Keratinocyte (primary cell): Measurements from ENCODE around the gene DSCAM.

Experiments used
- CTCF ChIP-seq, 3 experiments: IDR thresholded peaks in 1 of 3; conservative IDR thresholded peaks in 1 of 3; optimal IDR thresholded peaks in 1 of 3; 2 replicates in 2 of 3; 3 replicates in 1 of 3; pipeline versions ENCODE3 to v1.5.1; 2011; ENCODE audit warnings: low read length in 3 of 3, mild to moderate bottlenecking in 3 of 3, moderate library complexity in 2 of 3, control low read depth in 1 of 3, inconsistent platforms in 1 of 3; ENCODE audit not compliant: insufficient read depth in 2 of 3; ENCODE audit errors: extremely low read depth in 1 of 3
- EZH2 ChIP-seq: IDR thresholded peaks from one replicate; pipeline ENCODE4 v1.6.1; 2012; ENCODE audit warnings: inconsistent platforms, mild to moderate bottlenecking, low read length, moderate library complexity

GRCh38 chr21:40422896-40423635 is 423.9 kb downstream of the DSCAM start:
- TF ChIP-seq CTCF (optimal IDR thresholded peaks at IDR 0.05 in 1 of 3, IDR thresholded peaks at IDR 0.05 in 1 of 3, conservative IDR thresholded peaks at IDR 0.05 in 1 of 3; ENCODE audit: extremely low read depth in 1 of 3, insufficient read depth in 2 of 3, low read length in 3 of 3): no peak
- no peak for TF ChIP-seq EZH2
